ENCODE results near the gene ZNF641. TPM values are rescaled to one million over a fixed set of nuclear protein-coding genes. Genes with fewer than 3 reads are reported as not detected.
A peak's percentile ranks its signal among the peaks of the same experiment; 100 is the strongest.

ZNF641 gene
- total and polyA plus RNA-seq, 2 of the 13 experiments (the other 11 are each of a cell fraction or from before 2014, with no cell fraction given), result 4.4 to 6.6 TPM

GRCh38 chr12:48351022-48351708, 446 bp upstream of the ZNF641 start (continued):
- TF ChIP-seq, protein P1, sequence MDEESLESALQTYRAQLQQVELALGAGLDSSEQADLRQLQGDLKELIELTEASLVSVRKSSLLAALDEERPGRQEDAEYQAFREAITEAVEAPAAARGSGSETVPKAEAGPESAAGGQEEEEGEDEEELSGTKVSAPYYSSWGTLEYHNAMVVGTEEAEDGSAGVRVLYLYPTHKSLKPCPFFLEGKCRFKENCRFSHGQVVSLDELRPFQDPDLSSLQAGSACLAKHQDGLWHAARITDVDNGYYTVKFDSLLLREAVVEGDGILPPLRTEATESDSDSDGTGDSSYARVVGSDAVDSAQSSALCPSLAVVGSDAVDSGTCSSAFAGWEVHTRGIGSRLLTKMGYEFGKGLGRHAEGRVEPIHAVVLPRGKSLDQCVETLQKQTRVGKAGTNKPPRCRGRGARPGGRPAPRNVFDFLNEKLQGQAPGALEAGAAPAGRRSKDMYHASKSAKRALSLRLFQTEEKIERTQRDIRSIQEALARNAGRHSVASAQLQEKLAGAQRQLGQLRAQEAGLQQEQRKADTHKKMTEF (CRISPR knock-in tag; IDR thresholded peaks at IDR 0.05), result peak; percentile 45; the same call in 1 of the 2 replicates
- TF ChIP-seq, protein P2, sequence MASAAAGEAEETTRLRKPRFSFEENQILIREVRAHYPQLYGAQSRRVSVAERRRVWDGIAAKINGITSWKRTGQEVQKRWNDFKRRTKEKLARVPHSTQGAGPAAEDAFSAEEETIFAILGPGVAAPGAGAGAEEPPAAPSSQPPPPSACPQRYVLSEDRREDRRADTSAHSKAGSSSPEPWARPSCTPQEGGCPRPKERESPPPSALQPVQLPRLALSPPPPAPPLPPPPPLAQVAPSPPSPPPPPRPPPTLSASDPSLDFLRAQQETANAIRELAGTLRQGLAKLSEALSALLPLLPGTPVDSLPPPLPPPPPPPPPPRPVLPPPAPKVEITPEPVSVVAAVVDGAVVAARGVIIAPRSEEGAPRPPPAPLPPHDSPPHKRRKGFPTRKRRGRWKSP (CRISPR knock-in tag; IDR thresholded peaks at IDR 0.05), result 0 out of 2 replicates have a peak, but pooled peaks have one; percentile 44
- TF ChIP-seq HMGA1 (CRISPR knock-in tag; conservative IDR thresholded peaks at IDR 0.05) (no peak), ZNF782 (CRISPR knock-in tag; IDR thresholded peaks at IDR 0.05; ENCODE audit: borderline replicate concordance) (no peak), HOXA5 (CRISPR knock-in tag; IDR thresholded peaks at IDR 0.05) (peak; percentile 71; the same call in 1 of the 2 replicates), ZNF34 (CRISPR knock-in tag; IDR thresholded peaks at IDR 0.05; ENCODE audit: borderline replicate concordance) (0 out of 2 replicates have a peak, but pooled peaks have one; percentile 43), ZNF251 (CRISPR knock-in tag; IDR thresholded peaks at IDR 0.05) (0 out of 2 replicates have a peak, but pooled peaks have one; percentile 41), SALL1 (CRISPR knock-in tag; IDR thresholded peaks at IDR 0.05) (peak; percentile 44; the same call in 1 of the 2 replicates), ZNF232 (CRISPR knock-in tag; IDR thresholded peaks at IDR 0.05; ENCODE audit: borderline replicate concordance) (0 out of 2 replicates have a peak, but pooled peaks have one; percentile 58), DNMT3B (CRISPR knock-in tag; conservative IDR thresholded peaks at IDR 0.05) (no peak), ZFP91 (CRISPR knock-in tag; IDR thresholded peaks at IDR 0.05; ENCODE audit: borderline replicate concordance) (0 out of 2 replicates have a peak, but pooled peaks have one; percentile 2)
- TF ChIP-seq, protein P3, sequence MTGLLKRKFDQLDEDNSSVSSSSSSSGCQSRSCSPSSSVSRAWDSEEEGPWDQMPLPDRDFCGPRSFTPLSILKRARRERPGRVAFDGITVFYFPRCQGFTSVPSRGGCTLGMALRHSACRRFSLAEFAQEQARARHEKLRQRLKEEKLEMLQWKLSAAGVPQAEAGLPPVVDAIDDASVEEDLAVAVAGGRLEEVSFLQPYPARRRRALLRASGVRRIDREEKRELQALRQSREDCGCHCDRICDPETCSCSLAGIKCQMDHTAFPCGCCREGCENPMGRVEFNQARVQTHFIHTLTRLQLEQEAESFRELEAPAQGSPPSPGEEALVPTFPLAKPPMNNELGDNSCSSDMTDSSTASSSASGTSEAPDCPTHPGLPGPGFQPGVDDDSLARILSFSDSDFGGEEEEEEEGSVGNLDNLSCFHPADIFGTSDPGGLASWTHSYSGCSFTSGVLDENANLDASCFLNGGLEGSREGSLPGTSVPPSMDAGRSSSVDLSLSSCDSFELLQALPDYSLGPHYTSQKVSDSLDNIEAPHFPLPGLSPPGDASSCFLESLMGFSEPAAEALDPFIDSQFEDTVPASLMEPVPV (CRISPR knock-in tag; IDR thresholded peaks at IDR 0.05), result 0 out of 2 replicates have a peak, but pooled peaks have one; percentile 29
- TF ChIP-seq, protein P4, sequence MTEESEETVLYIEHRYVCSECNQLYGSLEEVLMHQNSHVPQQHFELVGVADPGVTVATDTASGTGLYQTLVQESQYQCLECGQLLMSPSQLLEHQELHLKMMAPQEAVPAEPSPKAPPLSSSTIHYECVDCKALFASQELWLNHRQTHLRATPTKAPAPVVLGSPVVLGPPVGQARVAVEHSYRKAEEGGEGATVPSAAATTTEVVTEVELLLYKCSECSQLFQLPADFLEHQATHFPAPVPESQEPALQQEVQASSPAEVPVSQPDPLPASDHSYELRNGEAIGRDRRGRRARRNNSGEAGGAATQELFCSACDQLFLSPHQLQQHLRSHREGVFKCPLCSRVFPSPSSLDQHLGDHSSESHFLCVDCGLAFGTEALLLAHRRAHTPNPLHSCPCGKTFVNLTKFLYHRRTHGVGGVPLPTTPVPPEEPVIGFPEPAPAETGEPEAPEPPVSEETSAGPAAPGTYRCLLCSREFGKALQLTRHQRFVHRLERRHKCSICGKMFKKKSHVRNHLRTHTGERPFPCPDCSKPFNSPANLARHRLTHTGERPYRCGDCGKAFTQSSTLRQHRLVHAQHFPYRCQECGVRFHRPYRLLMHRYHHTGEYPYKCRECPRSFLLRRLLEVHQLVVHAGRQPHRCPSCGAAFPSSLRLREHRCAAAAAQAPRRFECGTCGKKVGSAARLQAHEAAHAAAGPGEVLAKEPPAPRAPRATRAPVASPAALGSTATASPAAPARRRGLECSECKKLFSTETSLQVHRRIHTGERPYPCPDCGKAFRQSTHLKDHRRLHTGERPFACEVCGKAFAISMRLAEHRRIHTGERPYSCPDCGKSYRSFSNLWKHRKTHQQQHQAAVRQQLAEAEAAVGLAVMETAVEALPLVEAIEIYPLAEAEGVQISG (CRISPR knock-in tag; IDR thresholded peaks at IDR 0.05), result 0 out of 2 replicates have a peak, but pooled peaks have one; percentile 39
- TF ChIP-seq, protein P5, sequence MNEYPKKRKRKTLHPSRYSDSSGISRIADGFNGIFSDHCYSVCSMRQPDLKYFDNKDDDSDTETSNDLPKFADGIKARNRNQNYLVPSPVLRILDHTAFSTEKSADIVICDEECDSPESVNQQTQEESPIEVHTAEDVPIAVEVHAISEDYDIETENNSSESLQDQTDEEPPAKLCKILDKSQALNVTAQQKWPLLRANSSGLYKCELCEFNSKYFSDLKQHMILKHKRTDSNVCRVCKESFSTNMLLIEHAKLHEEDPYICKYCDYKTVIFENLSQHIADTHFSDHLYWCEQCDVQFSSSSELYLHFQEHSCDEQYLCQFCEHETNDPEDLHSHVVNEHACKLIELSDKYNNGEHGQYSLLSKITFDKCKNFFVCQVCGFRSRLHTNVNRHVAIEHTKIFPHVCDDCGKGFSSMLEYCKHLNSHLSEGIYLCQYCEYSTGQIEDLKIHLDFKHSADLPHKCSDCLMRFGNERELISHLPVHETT (CRISPR knock-in tag; conservative IDR thresholded peaks at IDR 0.05), result peak; percentile 41; the same call in 1 of the 2 replicates

All from HepG2 (cell line).